ENCODE measurements around the gene PIK3CD. TPM values are rescaled to one million over a fixed set of nuclear protein-coding genes. Genes with fewer than 3 reads are reported as not detected.

Gene PIK3CD
- total and polyA plus RNA-seq, 10 of the 15 experiments (the other 5 are each of a cell fraction or from before 2014, with no cell fraction given): 7.0 to 101 (median 51.1) TPM

DNA sequence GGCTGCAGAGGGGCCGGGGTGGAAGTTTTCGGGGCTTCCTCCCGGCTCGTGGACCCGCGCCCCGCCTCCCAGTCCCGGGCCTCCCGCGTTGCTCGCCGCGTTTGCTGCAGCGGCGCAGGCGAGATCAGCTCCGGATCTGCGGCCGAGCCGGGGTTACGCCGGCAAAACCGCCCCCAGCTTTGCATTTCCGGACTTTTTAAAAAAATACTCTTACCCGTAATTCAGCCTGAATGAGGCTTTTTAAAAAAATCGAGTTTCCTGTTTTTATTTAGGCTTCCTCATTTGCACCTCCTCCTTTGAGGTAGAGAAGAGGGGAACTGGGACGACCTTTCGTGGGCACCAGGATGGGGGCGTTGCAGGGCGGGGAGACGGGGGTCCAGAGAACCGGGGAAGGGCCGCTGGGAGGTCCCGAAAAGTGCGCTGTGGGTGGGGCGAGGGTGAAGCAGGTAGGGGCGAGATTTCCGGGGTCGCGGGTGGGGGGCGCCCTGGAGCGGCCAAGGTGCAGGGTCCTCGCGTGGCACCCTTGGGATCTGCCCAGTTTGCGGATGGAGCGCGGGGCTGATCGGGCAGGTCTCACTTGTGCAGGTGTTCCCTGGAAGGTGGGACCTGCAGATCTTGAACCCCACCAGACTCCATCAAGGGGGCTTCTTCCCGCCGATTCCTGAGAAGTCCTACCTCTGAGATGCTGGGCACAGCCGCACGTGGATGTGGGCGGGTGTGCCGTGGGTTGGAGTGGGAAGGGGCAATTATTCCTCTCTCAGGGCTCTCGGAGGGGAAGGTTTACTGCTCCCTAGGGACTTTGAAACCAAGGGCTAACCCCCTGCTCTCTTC lies 1.1 kb downstream of the PIK3CD start:
- FAIRE-seq (no peak), ATAC-seq (peak; percentile 9), DNase-seq (ENCODE audit: low read depth, low spot score) (no peak)
- H3K4me1 ChIP-seq (ENCODE audit: control insufficient read depth, insufficient read depth, low read length): peaks cover 15% of the 10 kb centered on the region
- peak overlapping the region; percentile 86 for H3K4me3 ChIP-seq
- peak overlapping the region; percentile 89 for H3K27ac ChIP-seq (ENCODE audit: control insufficient read depth, insufficient read depth)
- in situ Hi-C loops (cut with MboI): no loop called here
- RAD21 ChIA-PET (ENCODE audit: unreplicated experiment): interaction anchor here (1.6 to 10.4 kb wide), 4 partner anchors 24 to 135 kb away, joined by 5 to 336 read pairs (median 22); no protein-coding TSS in a partner anchor
- peak overlapping the region; percentile 81 for H3K9ac ChIP-seq (ENCODE audit: control insufficient read depth, insufficient read depth, low read length)
- SMC1A ChIA-PET (ENCODE audit: uncharacterized antibody, unreplicated experiment): interaction anchor here (0.6 to 9.9 kb wide), 7 partner anchors 9 to 75 kb away, joined by 3 to 215 read pairs (median 6); no protein-coding TSS in a partner anchor
- POLR2A ChIA-PET: interaction anchor here (0.7 to 11.0 kb wide), 5 partner anchors 15 to 659 kb away, joined by 3 to 284 read pairs (median 3); no protein-coding TSS in a partner anchor
- no peaks in the 10 kb centered on the region for H3K27me3 ChIP-seq (replicated peaks in 1 of 2; ENCODE audit: control insufficient read depth in 2 of 2, insufficient read depth in 2 of 2, low read length in 1 of 2)
- H3K36me3 ChIP-seq (ENCODE audit: control insufficient read depth in 2 of 2, insufficient read depth in 2 of 2, low read length in 1 of 2): no peaks in the 10 kb centered on the region
- H4K20me1 ChIP-seq (ENCODE audit: control insufficient read depth, insufficient read depth): no peaks in the 10 kb centered on the region
- no peaks in the 10 kb centered on the region for H3K9me3 ChIP-seq (replicated peaks; ENCODE audit: control insufficient read depth, insufficient read depth, low read length)
- BruUV-seq (replicated peaks): no TSS peak
- peak overlapping the region; percentile 28 for H2AFZ ChIP-seq (ENCODE audit: control insufficient read depth, low read depth, low read length)
- peak overlapping the region; percentile 90 for H3K4me2 ChIP-seq (ENCODE audit: control insufficient read depth, insufficient read depth)
- intact Hi-C loops (cut with micrococcal nuclease; ENCODE audit: unreplicated experiment): loop anchor here (2.0 kb wide), 1 partner anchor 64 kb away; the partner anchor contains the start of gene TMEM201
- under 1% methylated on average over 42 of the region's 55 CpGs for WGBS (ENCODE audit: insufficient coverage, insufficient replicate concordance, low lambda C conversion rate, missing lambda C conversion rate)
- H3K79me2 ChIP-seq (ENCODE audit: control insufficient read depth, insufficient read depth, low read length): peaks cover 78% of the 10 kb centered on the region
- CTCF ChIA-PET: interaction anchor here (0.6 to 12.0 kb wide), 11 partner anchors 8 to 589 kb away, joined by 3 to 203 read pairs (median 5); no protein-coding TSS in a partner anchor
- TF ChIP-seq ASH2L (IDR thresholded peaks at IDR 0.05; ENCODE audit: borderline replicate concordance, low read depth) (no peak), POLR2AphosphoS2 (IDR thresholded peaks at IDR 0.05; ENCODE audit: low read depth, low read length) (no peak), RUNX3 (IDR thresholded peaks at IDR 0.05; ENCODE audit: low read length) (peak; percentile 67), RBBP5 (conservative IDR thresholded peaks at IDR 0.05) (no peak), POU2F2 (IDR thresholded peaks at IDR 0.05; ENCODE audit: borderline replicate concordance, low read depth, low read length) (peak; percentile 32; the same call in 1 of the 3 replicates), IKZF1 (conservative IDR thresholded peaks at IDR 0.05) (peak; percentile 71), SMAD1 (IDR thresholded peaks at IDR 0.05; ENCODE audit: low read depth, partially characterized antibody) (no peak), KDM1A (IDR thresholded peaks at IDR 0.05; ENCODE audit: borderline replicate concordance) (no peak), IKZF2 (IDR thresholded peaks at IDR 0.05) (peak; percentile 51 to 53), EED (IDR thresholded peaks at IDR 0.05; ENCODE audit: low read depth) (0 out of 2 replicates have a peak, but pooled peaks have one; percentile 38)
- TF ChIP-seq, protein P1, sequence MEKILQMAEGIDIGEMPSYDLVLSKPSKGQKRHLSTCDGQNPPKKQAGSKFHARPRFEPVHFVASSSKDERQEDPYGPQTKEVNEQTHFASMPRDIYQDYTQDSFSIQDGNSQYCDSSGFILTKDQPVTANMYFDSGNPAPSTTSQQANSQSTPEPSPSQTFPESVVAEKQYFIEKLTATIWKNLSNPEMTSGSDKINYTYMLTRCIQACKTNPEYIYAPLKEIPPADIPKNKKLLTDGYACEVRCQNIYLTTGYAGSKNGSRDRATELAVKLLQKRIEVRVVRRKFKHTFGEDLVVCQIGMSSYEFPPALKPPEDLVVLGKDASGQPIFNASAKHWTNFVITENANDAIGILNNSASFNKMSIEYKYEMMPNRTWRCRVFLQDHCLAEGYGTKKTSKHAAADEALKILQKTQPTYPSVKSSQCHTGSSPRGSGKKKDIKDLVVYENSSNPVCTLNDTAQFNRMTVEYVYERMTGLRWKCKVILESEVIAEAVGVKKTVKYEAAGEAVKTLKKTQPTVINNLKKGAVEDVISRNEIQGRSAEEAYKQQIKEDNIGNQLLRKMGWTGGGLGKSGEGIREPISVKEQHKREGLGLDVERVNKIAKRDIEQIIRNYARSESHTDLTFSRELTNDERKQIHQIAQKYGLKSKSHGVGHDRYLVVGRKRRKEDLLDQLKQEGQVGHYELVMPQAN (conservative IDR thresholded peaks at IDR 0.05): no peak
- TF ChIP-seq, protein P2, sequence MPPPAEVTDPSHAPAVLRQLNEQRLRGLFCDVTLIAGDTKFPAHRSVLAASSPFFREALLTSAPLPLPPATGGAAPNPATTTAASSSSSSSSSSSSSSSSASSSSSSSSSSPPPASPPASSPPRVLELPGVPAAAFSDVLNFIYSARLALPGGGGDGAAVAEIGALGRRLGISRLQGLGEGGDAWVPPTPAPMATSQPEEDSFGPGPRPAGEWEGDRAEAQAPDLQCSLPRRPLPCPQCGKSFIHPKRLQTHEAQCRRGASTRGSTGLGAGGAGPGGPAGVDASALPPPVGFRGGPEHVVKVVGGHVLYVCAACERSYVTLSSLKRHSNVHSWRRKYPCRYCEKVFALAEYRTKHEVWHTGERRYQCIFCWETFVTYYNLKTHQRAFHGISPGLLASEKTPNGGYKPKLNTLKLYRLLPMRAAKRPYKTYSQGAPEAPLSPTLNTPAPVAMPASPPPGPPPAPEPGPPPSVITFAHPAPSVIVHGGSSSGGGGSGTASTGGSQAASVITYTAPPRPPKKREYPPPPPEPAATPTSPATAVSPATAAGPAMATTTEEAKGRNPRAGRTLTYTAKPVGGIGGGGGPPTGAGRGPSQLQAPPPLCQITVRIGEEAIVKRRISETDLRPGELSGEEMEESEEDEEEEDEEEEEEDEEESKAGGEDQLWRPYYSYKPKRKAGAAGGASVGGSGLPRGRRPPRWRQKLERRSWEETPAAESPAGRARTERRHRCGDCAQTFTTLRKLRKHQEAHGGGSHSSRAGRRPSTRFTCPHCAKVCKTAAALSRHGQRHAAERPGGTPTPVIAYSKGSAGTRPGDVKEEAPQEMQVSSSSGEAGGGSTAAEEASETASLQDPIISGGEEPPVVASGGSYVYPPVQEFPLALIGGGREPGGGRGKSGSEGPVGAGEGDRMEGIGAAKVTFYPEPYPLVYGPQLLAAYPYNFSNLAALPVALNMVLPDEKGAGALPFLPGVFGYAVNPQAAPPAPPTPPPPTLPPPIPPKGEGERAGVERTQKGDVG (CRISPR knock-in tag; IDR thresholded peaks at IDR 0.05): no peak
- TF ChIP-seq, protein P3, sequence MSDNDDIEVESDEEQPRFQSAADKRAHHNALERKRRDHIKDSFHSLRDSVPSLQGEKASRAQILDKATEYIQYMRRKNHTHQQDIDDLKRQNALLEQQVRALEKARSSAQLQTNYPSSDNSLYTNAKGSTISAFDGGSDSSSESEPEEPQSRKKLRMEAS (IDR thresholded peaks at IDR 0.05; ENCODE audit: low read depth, low read length): 0 out of 2 replicates have a peak, but pooled peaks have one; percentile 49
- TF ChIP-seq, protein P4, sequence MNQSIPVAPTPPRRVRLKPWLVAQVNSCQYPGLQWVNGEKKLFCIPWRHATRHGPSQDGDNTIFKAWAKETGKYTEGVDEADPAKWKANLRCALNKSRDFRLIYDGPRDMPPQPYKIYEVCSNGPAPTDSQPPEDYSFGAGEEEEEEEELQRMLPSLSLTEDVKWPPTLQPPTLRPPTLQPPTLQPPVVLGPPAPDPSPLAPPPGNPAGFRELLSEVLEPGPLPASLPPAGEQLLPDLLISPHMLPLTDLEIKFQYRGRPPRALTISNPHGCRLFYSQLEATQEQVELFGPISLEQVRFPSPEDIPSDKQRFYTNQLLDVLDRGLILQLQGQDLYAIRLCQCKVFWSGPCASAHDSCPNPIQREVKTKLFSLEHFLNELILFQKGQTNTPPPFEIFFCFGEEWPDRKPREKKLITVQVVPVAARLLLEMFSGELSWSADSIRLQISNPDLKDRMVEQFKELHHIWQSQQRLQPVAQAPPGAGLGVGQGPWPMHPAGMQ (IDR thresholded peaks at IDR 0.05; ENCODE audit: borderline replicate concordance): no peak
